ENCODE results near the gene MAMSTR.
A peak's percentile ranks its signal among the peaks of the same experiment; 100 is the strongest.
"Not testable (repeated sequence)": the region's sequence is repeated elsewhere in the genome, so short reads cannot be mapped to it uniquely, and the experiment has no call there.

MAMSTR gene

GRCh38 chr19:48728911-48729664 lies 9.6 kb upstream of the MAMSTR start:
- Histone ChIP-seq H3K27ac (ENCODE audit: low read depth, low read length) (no peak overlapping the region), H3K9me3 (ENCODE audit: control insufficient read depth, insufficient read depth, low read length) (no peaks in the 10 kb centered on the region), H3K9ac (ENCODE audit: low read depth, low read length) (no peak overlapping the region), H3K4me1 (ENCODE audit: control insufficient read depth, insufficient read depth, low read length) (no peaks in the 10 kb centered on the region), H3K36me3 (ENCODE audit: control insufficient read depth, insufficient read depth, low read length) (no peaks in the 10 kb centered on the region), H3K27me3 (ENCODE audit: control insufficient read depth, insufficient read depth, low read length) (no peaks in the 10 kb centered on the region), H3K4me3 (ENCODE audit: low read depth, low read length) (no peak overlapping the region)

DNA sequence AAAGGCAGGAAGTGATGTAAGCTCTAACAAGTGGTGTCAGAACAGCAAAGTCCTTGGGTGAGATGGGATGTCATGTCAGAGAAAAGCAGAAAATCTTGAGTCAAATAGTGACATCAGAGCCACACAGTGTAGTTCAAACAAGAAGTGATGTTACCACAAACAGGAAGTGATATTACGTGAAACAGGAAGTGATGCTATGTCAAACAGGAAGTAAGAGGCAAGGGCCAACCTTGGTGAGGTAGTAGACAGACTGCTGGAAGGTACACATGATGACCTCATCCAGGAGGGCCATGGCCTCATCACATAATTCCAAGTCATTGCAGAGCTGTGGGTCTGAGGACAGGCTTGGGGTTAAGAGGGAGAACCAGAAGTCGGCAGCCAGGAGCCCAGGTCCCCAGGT lies 7.0 kb upstream of the MAMSTR start:
- Histone ChIP-seq H3K27ac (ENCODE audit: low read depth, low read length) (no peak overlapping the region), H3K9me3 (ENCODE audit: control insufficient read depth, insufficient read depth, low read length) (no peaks in the 10 kb centered on the region), H3K4me1 (ENCODE audit: control insufficient read depth, insufficient read depth, low read length) (no peaks in the 10 kb centered on the region), H3K36me3 (ENCODE audit: control insufficient read depth, insufficient read depth, low read length) (no peaks in the 10 kb centered on the region), H3K4me3 (ENCODE audit: low read depth, low read length) (no peak overlapping the region), H3K27me3 (ENCODE audit: control insufficient read depth, insufficient read depth, low read length) (no peaks in the 10 kb centered on the region), H3K9ac (ENCODE audit: low read depth, low read length) (no peak overlapping the region)

- Histone ChIP-seq H3K27me3 (ENCODE audit: control insufficient read depth, insufficient read depth, low read length) (no peaks in the 10 kb centered on the region), H3K36me3 (ENCODE audit: control insufficient read depth, insufficient read depth, low read length) (no peaks in the 10 kb centered on the region), H3K27ac (ENCODE audit: low read depth, low read length) (no peak overlapping the region), H3K4me1 (ENCODE audit: control insufficient read depth, insufficient read depth, low read length) (peaks cover 4% of the 10 kb centered on the region; the same call in 1 of the 2 replicates), H3K4me3 (ENCODE audit: low read depth, low read length) (no peak overlapping the region), H3K9me3 (ENCODE audit: control insufficient read depth, insufficient read depth, low read length) (no peaks in the 10 kb centered on the region), H3K9ac (ENCODE audit: low read depth, low read length) (no peak overlapping the region)
Observed at GRCh38 chr19:48724796-48725753, 5.5 kb upstream of the MAMSTR start.

- Histone ChIP-seq H3K9ac (ENCODE audit: low read depth, low read length) (no peak overlapping the region), H3K36me3 (ENCODE audit: control insufficient read depth, insufficient read depth, low read length) (no peaks in the 10 kb centered on the region), H3K4me1 (ENCODE audit: control insufficient read depth, insufficient read depth, low read length) (peaks cover 11% of the 10 kb centered on the region), H3K27me3 (ENCODE audit: control insufficient read depth, insufficient read depth, low read length) (no peaks in the 10 kb centered on the region), H3K27ac (ENCODE audit: low read depth, low read length) (no peak overlapping the region), H3K4me3 (ENCODE audit: low read depth, low read length) (no peak overlapping the region), H3K9me3 (ENCODE audit: control insufficient read depth, insufficient read depth, low read length) (no peaks in the 10 kb centered on the region)
Observed at GRCh38 chr19:48722196-48722708, 2.7 kb upstream of the MAMSTR start.

DNA sequence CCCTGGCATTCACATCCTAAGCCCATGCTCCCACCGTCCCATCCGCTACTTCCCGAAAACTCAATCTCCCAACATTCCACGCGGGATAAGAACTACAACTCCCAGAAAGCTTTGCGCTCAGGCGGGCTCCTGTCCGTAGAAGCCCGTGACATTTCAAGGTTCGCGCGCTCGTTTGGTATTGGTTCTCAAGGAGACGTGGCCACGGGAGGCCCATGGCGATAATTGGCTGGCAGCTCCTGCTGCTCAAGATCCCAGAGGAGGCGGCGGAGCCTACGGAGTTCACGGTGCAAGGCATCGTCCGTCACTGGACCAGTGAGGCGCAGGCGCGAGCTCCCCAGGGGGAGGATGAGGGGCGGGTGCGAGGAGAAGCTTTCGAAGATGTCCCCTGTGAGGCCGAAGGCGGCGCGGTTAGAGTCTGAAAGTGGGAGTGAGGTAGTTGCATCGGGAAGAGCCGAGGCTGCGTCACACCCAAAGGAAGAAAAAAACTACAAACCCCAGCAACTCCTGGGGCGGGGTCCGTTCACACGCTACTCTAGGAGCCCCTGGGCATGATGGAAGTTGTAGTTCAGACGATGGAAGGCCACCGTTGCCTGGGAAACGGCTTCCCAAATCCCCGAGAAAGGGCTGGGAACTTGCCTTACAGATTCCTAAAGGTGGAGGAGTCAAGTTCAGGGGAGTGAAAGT lies 1.2 kb upstream of the MAMSTR start:
- peak overlapping the region; percentile 87 for H3K27ac ChIP-seq (ENCODE audit: low read depth, low read length)
- no peaks in the 10 kb centered on the region for H3K27me3 ChIP-seq (ENCODE audit: control insufficient read depth, insufficient read depth, low read length)
- H3K9me3 ChIP-seq (ENCODE audit: control insufficient read depth, insufficient read depth, low read length) = no peaks in the 10 kb centered on the region
- H3K4me3 ChIP-seq (ENCODE audit: low read depth, low read length) = peak overlapping the region; percentile 80
- peak overlapping the region; percentile 69 for H3K9ac ChIP-seq (ENCODE audit: low read depth, low read length)
- peaks cover 20% of the 10 kb centered on the region for H3K4me1 ChIP-seq (ENCODE audit: control insufficient read depth, insufficient read depth, low read length)
- H3K36me3 ChIP-seq (ENCODE audit: control insufficient read depth, insufficient read depth, low read length) = no peaks in the 10 kb centered on the region

DNA sequence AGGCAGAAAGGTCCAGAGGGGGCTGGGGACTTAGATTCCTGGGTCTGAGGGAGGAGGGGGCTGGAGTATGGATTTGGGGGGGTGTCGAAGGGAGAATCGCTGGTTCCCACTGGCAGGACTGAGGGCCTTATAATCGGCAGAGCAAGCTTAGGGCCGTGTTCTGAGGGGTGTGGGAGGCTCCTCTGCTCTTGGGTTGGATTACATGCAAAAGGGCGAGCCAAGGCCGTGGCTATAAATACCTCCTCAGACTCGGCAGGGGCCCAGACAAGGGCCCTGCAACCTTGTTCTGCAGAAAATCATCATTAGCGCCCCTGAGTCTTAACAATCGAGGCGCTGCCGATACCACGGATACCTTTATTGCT lies 707 bp upstream of the MAMSTR start:
- Histone ChIP-seq H3K9ac (ENCODE audit: low read depth, low read length) (no peak overlapping the region), H3K4me3 (ENCODE audit: low read depth, low read length) (peak overlapping the region; percentile 80), H3K4me1 (ENCODE audit: control insufficient read depth, insufficient read depth, low read length) (peaks cover 20% of the 10 kb centered on the region), H3K27me3 (ENCODE audit: control insufficient read depth, insufficient read depth, low read length) (no peaks in the 10 kb centered on the region), H3K9me3 (ENCODE audit: control insufficient read depth, insufficient read depth, low read length) (no peaks in the 10 kb centered on the region), H3K27ac (ENCODE audit: low read depth, low read length) (no peak overlapping the region), H3K36me3 (ENCODE audit: control insufficient read depth, insufficient read depth, low read length) (no peaks in the 10 kb centered on the region)

GRCh38 chr19:48718711-48719231 lies 754 bp downstream of the MAMSTR start:
- H3K4me3 ChIP-seq (ENCODE audit: low read depth, low read length) = no peak overlapping the region
- peaks cover 25% of the 10 kb centered on the region for H3K4me1 ChIP-seq (ENCODE audit: control insufficient read depth, insufficient read depth, low read length)
- H3K36me3 ChIP-seq (ENCODE audit: control insufficient read depth, insufficient read depth, low read length) = no peaks in the 10 kb centered on the region
- no peaks in the 10 kb centered on the region for H3K9me3 ChIP-seq (ENCODE audit: control insufficient read depth, insufficient read depth, low read length)
- H3K9ac ChIP-seq (ENCODE audit: low read depth, low read length) = no peak overlapping the region
- H3K27me3 ChIP-seq (ENCODE audit: control insufficient read depth, insufficient read depth, low read length) = no peaks in the 10 kb centered on the region
- H3K27ac ChIP-seq (ENCODE audit: low read depth, low read length) = no peak overlapping the region

GRCh38 chr19:48718106-48718505 lies 1.4 kb downstream of the MAMSTR start:
- peaks cover 25% of the 10 kb centered on the region for H3K4me1 ChIP-seq (ENCODE audit: control insufficient read depth, insufficient read depth, low read length)
- not testable (repeated sequence) for H3K27me3 ChIP-seq (ENCODE audit: control insufficient read depth, insufficient read depth, low read length); H3K9ac ChIP-seq (ENCODE audit: low read depth, low read length); H3K27ac ChIP-seq (ENCODE audit: low read depth, low read length); H3K9me3 ChIP-seq (ENCODE audit: control insufficient read depth, insufficient read depth, low read length); H3K4me3 ChIP-seq (ENCODE audit: low read depth, low read length); H3K36me3 ChIP-seq (ENCODE audit: control insufficient read depth, insufficient read depth, low read length)

- H3K9me3 ChIP-seq (ENCODE audit: control insufficient read depth, insufficient read depth, low read length) = no peaks in the 10 kb centered on the region
- no peak overlapping the region for H3K9ac ChIP-seq (ENCODE audit: low read depth, low read length)
- H3K27me3 ChIP-seq (ENCODE audit: control insufficient read depth, insufficient read depth, low read length) = no peaks in the 10 kb centered on the region
- H3K27ac ChIP-seq (ENCODE audit: low read depth, low read length) = no peak overlapping the region
- peaks cover 29% of the 10 kb centered on the region for H3K4me1 ChIP-seq (ENCODE audit: control insufficient read depth, insufficient read depth, low read length)
- peak overlapping the region; percentile 36; the same call in 1 of the 2 replicates for H3K4me3 ChIP-seq (ENCODE audit: low read depth, low read length)
- no peaks in the 10 kb centered on the region for H3K36me3 ChIP-seq (ENCODE audit: control insufficient read depth, insufficient read depth, low read length)
Observed at GRCh38 chr19:48716562-48717291, 2.8 kb downstream of the MAMSTR start.

DNA sequence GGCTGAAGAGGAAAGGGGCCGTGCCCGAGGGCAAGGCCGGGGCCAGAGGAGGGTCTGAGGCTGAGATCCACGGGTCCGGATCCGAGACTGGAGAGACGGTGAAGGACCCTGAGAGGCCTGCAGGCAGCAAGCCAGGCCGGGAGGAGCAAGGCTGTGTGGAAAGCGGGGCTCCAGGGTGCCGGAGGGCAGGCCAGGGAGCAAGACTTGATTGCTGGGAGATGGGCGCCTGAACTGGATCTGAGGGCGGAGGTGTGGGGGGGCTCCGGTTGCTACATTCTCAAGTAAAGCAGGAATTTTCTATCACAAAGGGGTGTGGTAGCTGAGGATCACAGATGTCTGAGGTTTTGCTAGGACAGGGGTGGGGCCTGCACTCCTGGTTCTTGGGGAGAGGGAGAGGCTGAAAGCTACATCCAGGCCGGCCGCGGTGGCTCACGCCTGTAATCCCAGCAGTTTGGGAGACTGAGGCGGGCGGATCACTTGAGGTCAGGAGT lies 3.8 kb downstream of the MAMSTR start:
- H3K4me3 ChIP-seq (ENCODE audit: low read depth, low read length) = no peak overlapping the region
- H3K27ac ChIP-seq (ENCODE audit: low read depth, low read length) = no peak overlapping the region
- peaks cover 29% of the 10 kb centered on the region for H3K4me1 ChIP-seq (ENCODE audit: control insufficient read depth, insufficient read depth, low read length)
- no peak overlapping the region for H3K9ac ChIP-seq (ENCODE audit: low read depth, low read length)
- H3K36me3 ChIP-seq (ENCODE audit: control insufficient read depth, insufficient read depth, low read length) = no peaks in the 10 kb centered on the region
- no peaks in the 10 kb centered on the region; the same call in 1 of the 2 replicates for H3K9me3 ChIP-seq (ENCODE audit: control insufficient read depth, insufficient read depth, low read length)
- no peaks in the 10 kb centered on the region for H3K27me3 ChIP-seq (ENCODE audit: control insufficient read depth, insufficient read depth, low read length)
